ENCODE results near the gene LRRFIP2.
A peak's percentile ranks its signal among the peaks of the same experiment; 100 is the strongest.
"Not testable (repeated sequence)": the region's sequence is repeated elsewhere in the genome, so short reads cannot be mapped to it uniquely, and the experiment has no call there.

The LRRFIP2 gene, protein sequence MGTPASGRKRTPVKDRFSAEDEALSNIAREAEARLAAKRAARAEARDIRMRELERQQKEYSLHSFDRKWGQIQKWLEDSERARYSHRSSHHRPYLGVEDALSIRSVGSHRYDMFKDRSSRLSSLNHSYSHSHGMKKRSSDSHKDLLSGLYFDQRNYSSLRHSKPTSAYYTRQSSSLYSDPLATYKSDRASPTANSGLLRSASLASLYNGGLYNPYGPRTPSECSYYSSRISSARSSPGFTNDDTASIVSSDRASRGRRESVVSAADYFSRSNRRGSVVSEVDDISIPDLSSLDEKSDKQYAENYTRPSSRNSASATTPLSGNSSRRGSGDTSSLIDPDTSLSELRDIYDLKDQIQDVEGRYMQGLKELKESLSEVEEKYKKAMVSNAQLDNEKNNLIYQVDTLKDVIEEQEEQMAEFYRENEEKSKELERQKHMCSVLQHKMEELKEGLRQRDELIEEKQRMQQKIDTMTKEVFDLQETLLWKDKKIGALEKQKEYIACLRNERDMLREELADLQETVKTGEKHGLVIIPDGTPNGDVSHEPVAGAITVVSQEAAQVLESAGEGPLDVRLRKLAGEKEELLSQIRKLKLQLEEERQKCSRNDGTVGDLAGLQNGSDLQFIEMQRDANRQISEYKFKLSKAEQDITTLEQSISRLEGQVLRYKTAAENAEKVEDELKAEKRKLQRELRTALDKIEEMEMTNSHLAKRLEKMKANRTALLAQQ

GRCh38 chr3:37174532-37175126 lies at the start of gene LRRFIP2:
Gene LRRFIP2 (minus strand): TSS chr3:37174582. CDS start chr3:37148983, 25,599 bp downstream.
- DNase-seq, result no peak
- peak within 1 kb of the TSS; percentile 98 to 99 for H3K27ac ChIP-seq
- intact Hi-C loops (cut with DNase I; ENCODE audit: low total_unique reads), result no loop called here
- H3K4me3 ChIP-seq, result peak within 1 kb of the TSS; percentile 92 to 96
- no peak for TF ChIP-seq CTCF (IDR thresholded peaks at IDR 0.05)
- H3K9me3 ChIP-seq, result no peaks in the 10 kb centered on the region
- H3K36me3 ChIP-seq, result peaks cover 0 to 5% (median 0%) of the 10 kb centered on the region in 3 donors
- no peaks in the 10 kb centered on the region for H3K27me3 ChIP-seq
- peaks cover 0 to 77% (median 35%) of the 10 kb centered on the region in 4 donors for H3K4me1 ChIP-seq

DNA sequence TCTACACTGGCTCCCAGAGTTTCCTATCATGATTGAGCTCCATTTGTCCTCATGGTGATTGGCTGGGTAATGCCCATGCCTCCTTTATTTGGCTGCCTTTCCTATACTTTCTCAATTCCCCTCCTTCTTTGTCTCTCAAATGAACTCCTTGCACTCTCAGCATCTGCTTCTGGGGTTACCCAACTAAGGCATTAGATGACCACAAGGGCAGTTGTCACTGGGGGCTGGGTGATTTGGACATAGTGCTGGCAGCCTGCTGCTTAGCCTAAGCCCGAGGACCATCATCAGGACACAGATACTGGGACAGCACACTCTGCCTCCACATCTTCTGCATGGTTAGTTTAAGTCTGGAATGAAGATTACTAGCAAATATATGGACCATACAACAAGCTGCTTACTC lies 49.2 kb upstream of the LRRFIP2 start:
- H3K9me3 ChIP-seq, result no peaks in the 10 kb centered on the region
- H3K27me3 ChIP-seq, result peaks cover 0 to 4% of the 10 kb centered on the region in 2 donors
- no peak for TF ChIP-seq CTCF (IDR thresholded peaks at IDR 0.05)
- H3K36me3 ChIP-seq, result no peaks in the 10 kb centered on the region
- H3K4me1 ChIP-seq, result no peaks in the 10 kb centered on the region
- no peak overlapping the region for H3K4me3 ChIP-seq
- H3K27ac ChIP-seq, result no peak overlapping the region
- no peak for DNase-seq
- intact Hi-C loops (cut with DNase I; ENCODE audit: low total_unique reads), result no loop called here

DNA sequence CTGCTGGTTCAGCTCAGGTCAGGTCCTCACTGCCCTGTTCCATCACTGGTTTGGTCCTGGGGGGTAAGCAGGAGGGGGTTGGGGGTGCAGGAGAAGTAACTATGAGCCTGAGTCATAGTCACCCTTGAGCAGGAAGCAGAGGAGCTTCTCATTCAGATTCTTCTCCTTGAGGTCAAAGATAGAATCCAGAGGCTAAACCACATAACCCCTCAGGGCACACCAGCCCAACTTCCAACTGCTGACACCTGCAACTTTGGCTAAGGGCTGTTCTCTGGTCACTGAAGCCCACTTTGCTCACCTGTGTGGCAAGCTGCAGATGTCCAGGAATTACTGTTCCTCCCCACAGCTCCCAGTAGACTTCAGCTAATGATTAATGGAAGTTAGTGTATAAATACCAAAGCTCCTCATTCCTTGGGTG lies 48.8 kb upstream of the LRRFIP2 start:
- DNase-seq, result no peak
- no peaks in the 10 kb centered on the region for H3K9me3 ChIP-seq
- intact Hi-C loops (cut with DNase I; ENCODE audit: low total_unique reads), result no loop called here
- no peak overlapping the region for H3K4me3 ChIP-seq
- no peaks in the 10 kb centered on the region for H3K4me1 ChIP-seq
- H3K27ac ChIP-seq, result no peak overlapping the region
- H3K27me3 ChIP-seq, result peaks cover 0 to 4% of the 10 kb centered on the region in 2 donors
- TF ChIP-seq CTCF (IDR thresholded peaks at IDR 0.05), result no peak
- no peaks in the 10 kb centered on the region for H3K36me3 ChIP-seq

DNA sequence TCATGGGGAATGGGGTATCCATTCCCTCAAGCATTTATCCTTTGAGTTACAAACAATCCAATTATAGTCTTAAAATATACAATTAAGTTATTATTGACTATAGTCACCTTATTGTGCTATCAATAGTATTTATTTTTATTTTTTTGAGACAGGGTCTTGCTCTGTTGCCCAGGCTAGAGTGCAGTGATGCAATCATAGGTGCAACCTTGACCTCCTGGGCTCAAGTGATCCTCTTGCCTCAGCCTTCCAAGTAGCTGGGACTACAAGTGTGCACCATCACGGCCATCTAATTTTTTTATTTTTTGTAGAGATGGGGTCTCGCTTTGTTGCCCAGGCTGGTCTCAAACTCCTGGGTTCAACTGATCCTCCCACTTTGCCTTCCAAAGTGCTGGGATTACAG lies 48.2 kb upstream of the LRRFIP2 start:
- H3K9me3 ChIP-seq; DNase-seq; H3K4me3 ChIP-seq; H3K27ac ChIP-seq; H3K4me1 ChIP-seq; H3K27me3 ChIP-seq; intact Hi-C loops (cut with DNase I; ENCODE audit: low total_unique reads); H3K36me3 ChIP-seq: not testable (repeated sequence)

DNA sequence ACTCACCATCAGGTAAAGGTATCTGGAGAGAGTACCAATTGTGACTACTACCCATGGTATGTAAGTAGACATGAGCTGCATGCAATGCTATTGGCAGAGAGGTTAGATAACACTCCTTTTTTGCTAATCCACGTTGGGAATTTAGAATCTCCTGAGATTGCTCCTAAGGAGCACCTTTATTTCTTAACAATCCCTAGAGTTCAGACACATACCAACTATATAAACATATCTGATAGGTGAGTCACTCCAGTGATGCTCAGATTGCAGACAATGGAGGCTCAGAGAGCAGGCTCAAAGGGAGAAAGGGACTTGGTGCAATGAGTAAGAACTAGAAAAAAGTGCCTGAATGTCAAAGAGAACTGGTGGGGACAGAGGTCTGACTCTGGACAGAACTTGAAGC lies 47.0 kb upstream of the LRRFIP2 start:
- TF ChIP-seq CTCF (IDR thresholded peaks at IDR 0.05), result no peak
- intact Hi-C loops (cut with DNase I; ENCODE audit: low total_unique reads), result no loop called here
- no peak for DNase-seq

GRCh38 chr3:37219266-37219665 lies 44.9 kb upstream of the LRRFIP2 start:
- no peak for TF ChIP-seq CTCF (IDR thresholded peaks at IDR 0.05)
- Histone ChIP-seq H3K36me3 (no peaks in the 10 kb centered on the region), H3K27me3 (no peaks in the 10 kb centered on the region), H3K4me3 (no peak overlapping the region), H3K4me1 (no peaks in the 10 kb centered on the region), H3K9me3 (no peaks in the 10 kb centered on the region), H3K27ac (no peak overlapping the region)
- intact Hi-C loops (cut with DNase I; ENCODE audit: low total_unique reads), result no loop called here
- no peak for DNase-seq

More for the DNA sequence above, 47.0 kb upstream of the LRRFIP2 start:
- H3K9me3 ChIP-seq, result no peaks in the 10 kb centered on the region
- H3K27me3 ChIP-seq, result peaks cover 0 to 4% of the 10 kb centered on the region in 2 donors
- H3K4me3 ChIP-seq, result no peak overlapping the region
- no peak overlapping the region for H3K27ac ChIP-seq
- H3K36me3 ChIP-seq, result no peaks in the 10 kb centered on the region
- H3K4me1 ChIP-seq, result no peaks in the 10 kb centered on the region

All from tibial artery (tissue), 4 donors.